NCI-H460 (cell line): ENCODE data around the gene IER2. TPM values are rescaled to one million over a fixed set of nuclear protein-coding genes. Genes with fewer than 3 reads are reported as not detected.
"Not testable (repeated sequence)": the region's sequence is repeated elsewhere in the genome, so short reads cannot be mapped to it uniquely, and the experiment has no call there.

Experiments
- DNase-seq: peaks from one replicate; pipeline ENCODE4 v3.0.0-alpha.2; 2016; ENCODE audit warnings: low read depth; ENCODE audit errors: extremely low read depth
- total RNA-seq: library from RNA; depleted of rRNA; stranded (reverse); fragments of >200 nt; shearing (Covaris generic); gene quantifications from 2 replicates; pipeline ENCODE4 v1.2.3, GENCODE V29; 2014

The IER2 gene
- total RNA-seq, 1 experiment from 2014 or later, result 43.7 TPM

DNA sequence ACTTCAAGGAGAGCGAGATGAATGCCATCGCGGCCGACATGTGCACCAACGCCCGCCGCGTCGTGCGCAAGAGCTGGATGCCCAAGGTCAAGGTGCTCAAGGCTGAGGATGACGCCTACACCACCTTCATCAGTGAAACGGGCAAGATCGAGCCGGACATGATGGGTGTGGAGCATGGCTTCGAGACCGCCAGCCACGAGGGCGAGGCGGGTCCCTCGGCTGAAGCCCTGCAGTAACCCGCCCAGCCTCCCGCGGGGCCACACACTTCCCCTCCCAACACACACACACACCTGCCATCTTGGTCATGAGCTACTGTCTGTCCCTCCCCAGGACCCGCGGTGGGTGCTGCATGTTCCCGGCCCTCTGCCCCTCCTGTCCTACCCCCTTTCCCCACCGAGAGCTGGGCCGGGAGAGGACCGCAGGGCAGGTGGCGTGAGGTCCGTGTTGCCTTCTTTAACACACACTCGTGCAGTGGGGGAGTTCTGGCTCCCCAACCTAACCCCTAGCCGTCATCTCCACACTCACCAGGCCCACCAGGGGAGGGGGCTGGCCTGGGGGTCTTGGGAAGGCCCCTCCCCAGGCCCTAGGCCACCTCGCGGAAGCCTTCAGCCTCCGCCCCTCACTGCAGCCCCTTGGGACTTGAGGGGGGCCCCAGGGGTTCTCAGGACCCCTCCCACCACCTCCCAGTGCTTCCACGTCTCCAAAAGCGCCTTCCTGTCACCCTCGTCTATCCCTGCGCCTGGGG is 11.9 kb upstream of the IER2 start:
- DNase-seq, result no peak

GRCh38 chr19:13138916-13139198 is 11.4 kb upstream of the IER2 start:
- no peak for DNase-seq

DNA sequence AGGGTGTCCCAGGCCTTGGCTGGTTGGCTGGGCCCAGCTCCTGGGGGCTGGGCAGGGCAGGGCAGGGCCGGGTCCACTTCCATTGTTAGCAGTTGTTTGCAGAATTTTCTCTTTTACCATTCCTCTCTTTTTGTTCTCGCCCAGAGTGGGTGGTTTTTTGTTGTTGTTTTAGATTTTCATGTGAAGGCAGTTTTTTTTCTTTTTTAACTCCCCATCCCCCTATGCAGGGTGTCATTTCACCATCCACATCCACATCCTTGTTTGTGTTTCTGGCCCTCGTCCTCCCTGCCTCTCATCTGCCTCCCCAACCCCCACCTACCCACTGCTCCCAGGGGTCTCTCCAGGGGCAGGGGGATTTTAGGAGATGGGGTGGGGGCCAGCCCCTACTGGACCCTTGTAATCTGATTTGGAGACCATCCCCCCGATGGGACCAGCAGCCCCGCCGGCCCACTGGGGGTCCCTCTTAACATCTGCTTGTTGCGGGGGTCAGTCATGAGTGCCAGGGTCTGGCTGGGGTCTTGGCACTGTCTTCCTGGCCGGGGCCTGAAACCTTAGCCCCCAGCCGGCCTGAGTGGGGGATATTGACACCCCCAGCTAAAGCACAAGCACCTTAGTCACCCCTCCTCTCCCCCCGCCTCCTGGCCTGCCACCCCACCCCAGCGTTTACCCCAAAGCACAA is 10.4 kb upstream of the IER2 start:
- no peak for DNase-seq

DNA sequence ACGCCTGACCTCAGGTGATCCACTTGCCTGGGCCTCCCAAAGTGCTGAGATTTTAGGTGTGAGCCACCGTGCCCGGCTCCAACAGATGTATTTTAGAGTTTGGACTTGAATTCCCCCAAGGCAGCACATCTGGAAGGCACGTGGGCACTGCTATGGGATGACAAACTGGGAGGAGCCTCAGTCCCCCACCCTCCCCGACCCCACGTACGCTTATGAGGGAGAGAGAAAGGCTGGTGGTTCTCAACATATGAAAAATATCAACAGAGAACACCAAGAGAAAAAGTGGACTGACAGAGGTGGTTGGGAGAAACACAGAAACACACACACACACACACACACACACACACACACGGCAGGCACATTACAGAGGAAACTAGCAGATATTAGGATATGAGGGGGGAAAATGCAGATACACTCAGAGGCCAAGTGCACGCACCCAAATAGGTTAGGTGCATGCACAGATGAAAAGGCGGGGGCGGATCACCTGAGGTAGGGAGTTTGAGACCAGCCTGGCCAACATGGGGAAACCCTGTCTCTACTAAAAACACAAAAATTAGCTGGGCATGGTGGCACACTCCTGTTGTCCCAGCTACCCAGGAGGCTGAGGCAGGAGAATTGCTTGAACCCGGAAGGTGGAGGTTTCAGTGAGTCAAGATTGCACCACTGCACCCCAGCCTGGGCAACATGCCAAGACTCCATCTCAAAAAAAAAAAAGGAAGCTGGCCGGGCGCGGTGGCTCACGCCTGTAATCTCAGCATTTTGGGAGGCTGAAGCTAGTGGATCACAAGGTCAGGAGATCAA is 3.2 kb upstream of the IER2 start:
- no peak for DNase-seq

GRCh38 chr19:13149173-13149627 is 1.0 kb upstream of the IER2 start:
- DNase-seq, result not testable (repeated sequence)

- DNase-seq, result no peak
These were observed 504 bp upstream of the IER2 start for GRCh38 chr19:13149628-13150186.

DNA sequence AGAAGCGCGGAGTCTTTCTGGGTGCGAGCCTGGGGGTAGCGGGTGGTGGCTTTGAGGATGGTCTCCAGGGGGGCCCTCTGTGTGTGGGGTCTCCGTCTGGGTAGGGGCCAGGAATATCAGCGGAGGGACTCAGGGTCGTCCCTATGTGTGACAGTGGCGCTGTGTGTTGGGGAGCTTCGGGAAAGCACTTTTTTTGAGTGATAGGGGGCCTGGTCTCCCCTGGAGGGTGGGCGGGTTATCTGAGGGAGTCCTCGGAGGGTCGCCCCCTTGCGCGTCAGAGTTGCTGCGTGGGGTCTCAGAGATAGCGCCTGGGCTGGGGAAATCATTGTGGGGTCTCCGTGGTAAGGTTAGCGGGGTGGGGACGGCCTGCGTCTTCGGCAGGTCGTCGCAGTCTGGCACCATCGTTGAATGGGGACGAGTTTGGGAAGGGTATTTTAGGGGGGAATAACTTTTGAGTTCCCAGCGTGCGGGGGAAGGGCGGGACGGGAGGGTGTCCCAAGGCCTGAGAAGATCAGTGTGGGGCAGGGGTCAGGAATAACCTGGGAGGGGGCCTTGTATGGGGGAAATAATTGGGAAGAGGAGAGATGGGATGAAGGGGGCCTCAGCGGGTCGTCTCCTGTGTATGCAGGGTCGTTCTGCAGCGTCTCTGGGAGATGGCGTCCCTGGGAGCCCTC is 857 bp downstream of the IER2 start:
- DNase-seq, result no peak

- DNase-seq, result peak; percentile 90
These were observed 1.6 kb downstream of the IER2 start for GRCh38 chr19:13151605-13152355.

- no peak for DNase-seq
These were observed 2.3 kb downstream of the IER2 start for GRCh38 chr19:13152356-13152973.

DNA sequence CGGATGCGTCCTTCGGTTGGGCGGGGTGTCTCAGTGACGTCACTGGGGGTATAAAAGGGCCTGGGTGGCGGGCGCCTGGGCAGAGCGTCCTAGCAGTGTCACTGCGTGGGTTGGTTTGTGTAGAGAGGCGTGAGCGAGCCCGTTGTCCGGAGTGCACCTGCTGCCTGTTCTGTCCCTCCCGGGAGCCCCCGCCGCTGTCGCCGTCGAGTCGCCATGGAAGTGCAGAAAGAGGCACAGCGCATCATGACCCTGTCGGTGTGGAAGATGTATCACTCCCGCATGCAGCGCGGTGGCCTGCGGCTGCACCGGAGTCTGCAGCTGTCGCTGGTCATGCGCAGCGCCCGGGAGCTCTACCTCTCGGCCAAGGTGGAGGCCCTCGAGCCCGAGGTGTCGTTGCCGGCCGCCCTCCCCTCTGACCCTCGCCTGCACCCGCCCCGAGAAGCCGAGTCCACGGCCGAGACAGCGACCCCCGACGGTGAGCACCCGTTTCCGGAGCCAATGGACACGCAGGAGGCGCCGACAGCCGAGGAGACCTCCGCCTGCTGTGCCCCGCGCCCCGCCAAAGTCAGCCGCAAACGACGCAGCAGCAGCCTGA is 2.9 kb downstream of the IER2 start:
- peak; percentile 93 for DNase-seq

- DNase-seq, result no peak
These were observed 3.5 kb downstream of the IER2 start for GRCh38 chr19:13153569-13154240.

DNA sequence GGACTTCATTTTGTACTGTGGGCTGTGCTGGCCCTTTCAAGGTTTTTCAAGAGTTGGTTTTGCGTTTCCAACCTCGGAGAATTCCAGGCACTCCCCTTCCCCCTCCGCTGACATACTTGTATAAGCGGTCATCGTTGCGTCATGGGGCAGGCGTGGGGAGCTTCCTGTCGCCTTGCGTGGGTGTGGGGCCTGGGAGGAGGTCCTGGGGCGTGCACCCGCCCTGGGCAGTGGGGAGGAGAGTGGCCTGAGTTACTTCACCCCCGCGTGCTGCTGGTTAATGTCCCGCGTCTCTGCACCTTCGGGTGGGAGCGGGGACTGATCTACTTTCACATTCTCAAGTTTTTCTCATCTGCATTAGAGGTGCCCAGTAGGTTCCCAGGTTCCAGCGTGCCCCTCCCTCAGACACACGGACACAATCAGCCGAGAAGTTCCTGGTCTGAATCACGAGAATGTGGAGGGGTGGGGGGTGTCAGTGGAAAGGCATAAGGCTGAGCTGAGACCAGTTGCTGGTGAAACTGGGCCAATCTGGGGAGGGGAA is 4.1 kb downstream of the IER2 start:
- DNase-seq, result peak; percentile 78

- no peak for DNase-seq
These were observed 4.8 kb downstream of the IER2 start for GRCh38 chr19:13154911-13155471.

DNA sequence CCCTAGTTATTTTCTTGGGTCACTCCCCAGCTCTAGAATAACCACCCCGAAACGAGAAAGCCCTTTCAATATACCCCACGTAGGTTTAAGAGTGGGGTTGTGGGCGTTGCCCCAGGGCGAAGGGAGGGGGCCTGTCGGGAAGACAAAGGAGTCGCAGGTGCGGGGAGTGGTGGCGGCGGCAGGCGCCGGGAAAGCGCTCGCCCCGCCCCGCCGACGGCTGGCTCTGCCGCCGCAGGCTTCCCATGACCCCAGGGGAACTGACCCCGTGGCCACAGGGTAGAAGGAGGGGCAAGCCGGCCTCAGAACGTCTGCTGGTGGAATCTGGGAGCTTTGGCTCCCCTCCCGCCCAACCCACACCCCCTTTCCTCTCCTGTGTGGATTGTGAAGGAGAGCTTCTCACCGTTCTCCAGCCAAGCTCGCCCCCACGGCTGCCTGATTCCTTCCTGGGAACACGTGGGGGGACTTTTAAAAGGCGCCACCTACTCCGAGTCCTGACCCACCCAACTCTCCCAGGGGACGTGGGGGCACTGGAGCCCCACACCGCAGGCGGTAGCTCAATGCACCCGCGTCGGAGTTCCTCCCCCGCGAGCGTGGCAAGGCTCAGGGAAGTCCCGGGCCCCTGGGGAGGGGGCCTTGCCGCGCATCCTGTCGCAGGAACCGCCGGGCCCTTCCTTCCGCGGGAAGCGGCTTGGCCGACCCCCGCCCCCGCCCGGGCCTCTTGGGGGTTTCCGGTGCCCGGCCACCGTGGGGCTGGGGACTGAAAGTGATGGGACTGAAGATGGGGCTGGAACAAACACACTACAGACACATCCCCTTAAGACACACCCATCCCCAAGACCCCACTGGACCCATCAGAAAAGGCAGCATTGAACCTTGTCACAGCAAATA is 5.5 kb downstream of the IER2 start:
- DNase-seq, result peak; percentile 44

- DNase-seq, result no peak
These were observed 9.5 kb downstream of the IER2 start for GRCh38 chr19:13159713-13160112.

GRCh38 chr19:13160557-13160956 is 10.3 kb downstream of the IER2 start:
- DNase-seq, result no peak
